ENCODE results near the gene RIPK4.
"Not testable (repeated sequence)": the region's sequence is repeated elsewhere in the genome, so short reads cannot be mapped to it uniquely, and the experiment has no call there.

RIPK4 gene

DNA sequence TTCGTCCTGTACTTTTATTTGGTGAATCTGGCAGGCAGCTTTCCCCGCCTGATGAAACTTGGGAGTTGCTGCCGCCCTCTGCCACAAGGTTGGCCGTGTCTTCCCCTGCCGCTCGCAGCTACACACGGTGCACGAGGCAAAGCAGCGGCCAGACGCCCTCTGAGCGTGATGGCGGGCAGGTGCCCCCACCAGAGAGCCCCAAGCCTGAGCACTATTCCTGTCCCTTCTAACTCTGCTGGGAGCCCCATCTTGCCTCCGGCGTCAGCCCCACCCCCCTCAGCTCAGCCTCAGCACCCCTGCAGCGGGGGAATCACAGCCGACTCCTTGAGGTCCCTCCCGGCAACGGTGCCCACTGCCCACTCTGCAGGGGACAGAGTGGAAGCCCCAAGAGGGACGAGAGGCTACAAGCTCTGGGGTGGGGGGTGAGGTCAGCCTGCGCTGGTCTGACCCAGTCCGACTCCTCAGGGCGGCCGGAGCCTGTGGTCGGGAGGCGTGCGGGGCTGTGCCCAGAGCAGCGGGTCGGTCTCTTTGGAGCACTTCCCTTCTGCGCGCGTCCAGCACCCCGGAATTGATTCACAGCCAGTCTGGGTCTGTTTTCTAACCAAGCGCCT, 41.3 kb downstream of the RIPK4 start:
- FAIRE-seq (no peak), DNase-seq (ENCODE audit: insufficient read length, low spot score) (no peak)
- no peak for TF ChIP-seq POLR2AphosphoS5 (IDR thresholded peaks at IDR 0.05; ENCODE audit: low read depth, low read length)
- TF ChIP-seq TAF1 (IDR thresholded peaks at IDR 0.05; ENCODE audit: low read depth, low read length) = no peak
- no peak for TF ChIP-seq POLR2A (IDR thresholded peaks at IDR 0.05; ENCODE audit: low read depth, low read length)
- no peak for TF ChIP-seq POU2F2 (IDR thresholded peaks at IDR 0.05; ENCODE audit: low read depth, low read length)
- TF ChIP-seq PAX5 (IDR thresholded peaks at IDR 0.05; ENCODE audit: insufficient read depth, low read length, severe bottlenecking) = no peak
- no peak for TF ChIP-seq SPI1 (IDR thresholded peaks at IDR 0.05; ENCODE audit: low read depth, low read length)

DNA sequence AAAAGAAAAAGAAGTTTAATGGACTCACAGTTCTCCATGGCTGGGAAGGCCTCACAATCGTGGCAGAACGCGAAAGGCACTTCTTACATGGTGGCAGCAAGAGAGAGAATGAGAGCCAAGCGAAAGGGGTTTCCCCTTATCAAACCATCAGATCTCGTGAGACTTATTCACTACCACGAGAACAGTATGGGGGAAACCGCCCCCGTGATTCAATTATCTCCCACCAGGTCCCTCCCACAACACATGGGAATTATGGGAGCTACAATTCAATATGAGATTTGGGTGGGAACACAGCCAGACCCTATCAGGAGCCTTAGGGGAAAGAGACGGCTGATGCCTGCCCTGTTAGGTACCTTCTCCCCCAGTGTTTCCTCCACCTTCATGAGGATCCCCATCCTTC, 43.0 kb downstream of the RIPK4 start:
- not testable (repeated sequence) for DNase-seq (ENCODE audit: insufficient read length, low spot score); FAIRE-seq

DNA sequence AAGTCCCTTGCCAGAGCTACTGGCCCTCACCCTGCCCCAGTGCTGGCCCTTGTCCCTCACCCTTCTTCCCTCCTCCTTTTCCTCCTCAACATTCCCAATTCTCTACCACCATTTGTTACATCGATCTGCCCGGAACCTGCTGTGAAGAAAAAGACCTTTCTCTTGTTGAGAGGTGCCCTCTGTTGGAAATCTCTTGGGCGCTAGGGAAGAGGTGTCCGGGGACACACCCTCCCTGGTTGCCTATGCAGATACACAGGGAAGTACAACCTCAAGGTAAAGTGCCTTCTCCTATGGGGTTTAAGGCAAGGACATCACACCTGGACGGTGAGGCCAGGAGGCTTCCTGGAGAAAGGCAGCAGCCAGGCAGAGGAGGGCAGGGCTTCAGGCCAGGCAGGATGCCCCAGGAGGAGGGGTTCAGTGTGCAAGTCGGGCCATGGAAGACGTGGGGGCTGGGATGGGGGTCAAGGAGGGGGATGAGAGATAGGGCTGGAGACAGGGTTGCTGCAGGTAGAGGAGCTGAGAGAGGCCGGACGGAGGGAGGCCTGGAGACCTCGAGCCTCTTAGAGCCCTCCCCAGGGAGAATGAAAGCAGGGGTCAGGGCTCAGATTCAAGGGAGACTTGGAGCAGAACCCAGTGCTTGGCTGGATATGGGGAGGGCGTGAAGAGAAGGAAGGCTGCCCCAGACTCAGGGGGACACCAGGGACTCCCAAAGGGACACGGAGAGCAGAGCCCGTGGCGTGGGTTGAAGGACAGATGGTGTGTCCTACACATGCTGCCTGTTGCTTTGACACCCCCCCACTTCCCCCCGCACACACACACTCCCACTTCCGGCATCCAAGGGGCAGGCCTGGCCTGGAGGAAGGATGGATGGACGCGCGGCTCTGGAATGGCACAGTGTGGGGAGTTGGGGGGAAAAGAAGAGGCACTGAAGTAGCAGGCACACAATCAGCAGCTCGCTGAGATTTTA, 44.5 kb downstream of the RIPK4 start:
- TF ChIP-seq POLR2AphosphoS5 (IDR thresholded peaks at IDR 0.05; ENCODE audit: low read depth, low read length) (no peak), SPI1 (IDR thresholded peaks at IDR 0.05; ENCODE audit: low read depth, low read length) (no peak), POU2F2 (IDR thresholded peaks at IDR 0.05; ENCODE audit: low read depth, low read length) (no peak), PAX5 (IDR thresholded peaks at IDR 0.05; ENCODE audit: insufficient read depth, low read length, severe bottlenecking) (no peak), TAF1 (IDR thresholded peaks at IDR 0.05; ENCODE audit: low read depth, low read length) (no peak), POLR2A (IDR thresholded peaks at IDR 0.05; ENCODE audit: low read depth, low read length) (no peak)
- no peak for DNase-seq (ENCODE audit: insufficient read length, low spot score)
- no peak for FAIRE-seq

DNA sequence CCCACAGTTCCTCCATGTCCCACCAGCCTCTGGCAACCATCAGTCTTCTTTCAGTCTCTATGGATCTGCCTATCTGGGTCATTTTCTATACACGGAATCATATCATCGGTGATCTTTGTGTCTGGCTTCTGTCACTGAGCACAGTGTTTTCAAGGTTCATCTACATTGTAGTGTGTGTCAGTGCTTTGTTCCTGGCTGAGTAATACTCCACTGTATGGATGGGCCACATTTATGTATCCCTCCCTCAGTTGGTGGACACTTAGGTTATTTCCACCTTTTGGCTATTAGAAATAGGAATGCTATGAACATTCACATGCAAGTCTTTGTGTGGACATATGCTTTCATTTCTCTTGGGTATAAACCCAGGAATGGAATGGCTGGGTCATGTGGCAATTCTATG, 46.6 kb downstream of the RIPK4 start:
- no peak for DNase-seq (ENCODE audit: insufficient read length, low spot score)
- no peak for FAIRE-seq
- TF ChIP-seq POLR2AphosphoS5 (IDR thresholded peaks at IDR 0.05; ENCODE audit: low read depth, low read length) = no peak
- no peak for TF ChIP-seq TAF1 (IDR thresholded peaks at IDR 0.05; ENCODE audit: low read depth, low read length)
- TF ChIP-seq SPI1 (IDR thresholded peaks at IDR 0.05; ENCODE audit: low read depth, low read length) = no peak
- no peak for TF ChIP-seq POLR2A (IDR thresholded peaks at IDR 0.05; ENCODE audit: low read depth, low read length)

DNA sequence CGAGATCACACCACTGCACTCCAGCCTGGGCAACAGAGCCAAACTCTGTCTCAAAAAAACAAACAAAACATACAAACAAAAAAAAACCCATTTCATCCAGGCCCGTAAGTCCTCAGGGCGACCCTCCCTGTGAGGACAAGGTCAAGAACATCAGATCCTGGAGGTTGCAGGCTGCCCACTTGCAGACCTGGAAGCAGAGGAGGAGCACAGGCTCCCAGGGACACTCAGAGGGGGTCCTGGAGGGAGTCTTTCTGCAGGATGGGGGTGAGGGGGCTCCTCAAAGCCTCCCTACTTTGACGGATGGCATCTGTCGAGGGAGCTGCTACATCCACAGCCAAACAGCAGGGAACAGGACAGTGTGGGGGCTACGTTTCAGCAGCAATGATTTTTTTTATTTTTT, 47.2 kb downstream of the RIPK4 start:
- no peak for DNase-seq (ENCODE audit: insufficient read length, low spot score)

DNA sequence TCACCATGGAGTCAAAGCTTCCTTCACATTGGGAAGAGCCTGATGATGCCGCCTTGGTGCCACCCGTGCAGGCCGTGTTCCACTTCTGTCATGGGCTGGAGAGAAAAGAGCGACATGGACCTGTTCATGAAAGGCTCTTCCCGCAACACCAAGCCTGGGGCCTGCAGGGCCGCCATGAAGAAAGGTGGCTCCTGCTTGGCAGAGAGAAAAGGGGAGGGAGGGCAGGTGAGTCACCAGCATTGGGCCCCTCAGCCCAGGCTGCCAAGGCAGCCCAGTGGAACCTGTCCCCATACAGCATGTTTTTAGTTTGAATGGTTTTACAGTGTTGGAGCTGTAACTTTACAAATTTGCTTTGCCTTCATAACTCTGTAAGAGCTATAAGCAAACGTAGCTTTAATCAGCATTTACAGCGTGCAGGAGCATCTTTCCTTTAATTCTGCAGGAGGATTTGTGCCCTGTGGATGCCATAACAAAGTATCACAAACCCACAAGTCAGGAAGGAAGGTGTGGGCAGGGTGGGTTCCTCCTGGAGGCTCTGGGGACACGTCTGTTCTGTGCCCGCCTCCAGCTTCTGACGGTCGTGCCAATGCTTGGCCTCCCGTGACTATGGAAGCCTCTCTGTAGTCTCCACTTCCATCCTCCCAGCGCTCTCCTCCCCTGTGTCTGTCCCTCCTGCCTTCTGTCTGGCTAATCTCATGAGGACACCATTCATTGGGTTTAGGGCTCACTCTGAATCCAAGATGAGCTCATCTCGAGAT, 49.1 kb downstream of the RIPK4 start:
- no peak for FAIRE-seq
- TF ChIP-seq POU2F2 (IDR thresholded peaks at IDR 0.05; ENCODE audit: low read depth, low read length) = no peak
- no peak for TF ChIP-seq POLR2A (IDR thresholded peaks at IDR 0.05; ENCODE audit: low read depth, low read length)
- TF ChIP-seq POLR2AphosphoS5 (IDR thresholded peaks at IDR 0.05; ENCODE audit: low read depth, low read length) = no peak
- TF ChIP-seq SPI1 (IDR thresholded peaks at IDR 0.05; ENCODE audit: low read depth, low read length) = no peak
- TF ChIP-seq PAX5 (IDR thresholded peaks at IDR 0.05; ENCODE audit: insufficient read depth, low read length, severe bottlenecking) = no peak
- TF ChIP-seq TAF1 (IDR thresholded peaks at IDR 0.05; ENCODE audit: low read depth, low read length) = no peak

More for the DNA sequence above, 47.2 kb downstream of the RIPK4 start:
- TF ChIP-seq POLR2AphosphoS5 (IDR thresholded peaks at IDR 0.05; ENCODE audit: low read depth, low read length) = no peak
- TF ChIP-seq TAF1 (IDR thresholded peaks at IDR 0.05; ENCODE audit: low read depth, low read length) = no peak
- no peak for TF ChIP-seq POU2F2 (IDR thresholded peaks at IDR 0.05; ENCODE audit: low read depth, low read length)
- TF ChIP-seq PAX5 (IDR thresholded peaks at IDR 0.05; ENCODE audit: insufficient read depth, low read length, severe bottlenecking) = no peak
- no peak for TF ChIP-seq SPI1 (IDR thresholded peaks at IDR 0.05; ENCODE audit: low read depth, low read length)
- TF ChIP-seq POLR2A (IDR thresholded peaks at IDR 0.05; ENCODE audit: low read depth, low read length) = no peak
- FAIRE-seq = no peak

DNA sequence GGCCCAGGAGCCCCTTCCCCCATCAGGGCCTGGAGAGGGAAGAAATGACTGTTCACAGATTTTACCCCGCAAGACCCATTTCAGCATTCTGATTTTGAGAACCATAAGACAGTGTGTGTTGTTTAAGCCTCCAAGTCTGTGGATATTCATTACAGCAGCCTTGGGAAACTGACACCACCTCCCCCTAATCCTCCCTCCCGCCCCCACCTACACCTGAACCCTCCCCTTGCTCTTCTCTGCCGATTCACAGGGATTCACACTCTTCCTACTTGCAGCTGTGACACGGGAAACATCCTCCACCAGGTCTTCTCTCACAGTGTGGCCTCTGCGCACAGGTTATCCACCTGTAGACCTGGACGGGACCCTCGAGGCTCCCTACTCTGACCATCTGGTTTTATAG, 50.1 kb downstream of the RIPK4 start:
- FAIRE-seq = no peak
- no peak for DNase-seq (ENCODE audit: insufficient read length, low spot score)
- TF ChIP-seq POLR2A (IDR thresholded peaks at IDR 0.05; ENCODE audit: low read depth, low read length) (no peak), TAF1 (IDR thresholded peaks at IDR 0.05; ENCODE audit: low read depth, low read length) (no peak), POLR2AphosphoS5 (IDR thresholded peaks at IDR 0.05; ENCODE audit: low read depth, low read length) (no peak), PAX5 (IDR thresholded peaks at IDR 0.05; ENCODE audit: insufficient read depth, low read length, severe bottlenecking) (no peak), SPI1 (IDR thresholded peaks at IDR 0.05; ENCODE audit: low read depth, low read length) (no peak), POU2F2 (IDR thresholded peaks at IDR 0.05; ENCODE audit: low read depth, low read length) (no peak)

More for the DNA sequence above, 49.1 kb downstream of the RIPK4 start:
- DNase-seq (ENCODE audit: insufficient read length, low spot score) = no peak

DNA sequence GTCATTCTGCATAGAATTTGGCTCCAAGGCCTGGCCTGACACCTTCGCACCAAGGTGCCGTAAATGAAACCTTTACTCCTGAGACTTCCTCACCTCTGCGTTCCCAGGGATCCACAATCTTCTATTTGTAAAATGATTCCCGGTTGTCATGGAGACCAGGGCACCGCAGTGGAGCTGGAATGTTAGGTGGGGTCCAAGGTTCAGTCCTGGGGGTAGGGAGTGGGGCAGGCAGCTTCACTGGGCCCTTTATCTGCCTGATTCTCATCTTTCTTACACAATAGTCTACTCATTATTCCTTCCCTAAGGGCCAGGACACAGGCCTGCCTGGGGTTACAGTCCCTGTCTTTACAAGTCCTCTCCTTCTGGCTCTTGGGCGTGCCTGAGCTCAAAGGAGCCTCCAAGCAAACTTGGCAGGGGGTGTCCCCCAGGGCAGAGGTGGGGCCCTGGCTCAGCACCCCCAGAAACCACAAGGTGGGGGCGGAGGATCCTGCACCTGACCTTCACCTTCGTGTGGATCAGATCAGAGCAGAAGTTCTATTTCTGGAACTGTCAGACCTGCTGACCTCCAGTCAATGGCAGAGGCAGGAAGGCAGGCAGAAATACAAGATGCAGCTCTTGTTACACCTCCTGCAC, 51.1 kb downstream of the RIPK4 start:
- DNase-seq (ENCODE audit: insufficient read length, low spot score) = no peak
- TF ChIP-seq SPI1 (IDR thresholded peaks at IDR 0.05; ENCODE audit: low read depth, low read length) = no peak
- no peak for TF ChIP-seq POU2F2 (IDR thresholded peaks at IDR 0.05; ENCODE audit: low read depth, low read length)
- TF ChIP-seq POLR2AphosphoS5 (IDR thresholded peaks at IDR 0.05; ENCODE audit: low read depth, low read length) = no peak
- no peak for FAIRE-seq

DNA sequence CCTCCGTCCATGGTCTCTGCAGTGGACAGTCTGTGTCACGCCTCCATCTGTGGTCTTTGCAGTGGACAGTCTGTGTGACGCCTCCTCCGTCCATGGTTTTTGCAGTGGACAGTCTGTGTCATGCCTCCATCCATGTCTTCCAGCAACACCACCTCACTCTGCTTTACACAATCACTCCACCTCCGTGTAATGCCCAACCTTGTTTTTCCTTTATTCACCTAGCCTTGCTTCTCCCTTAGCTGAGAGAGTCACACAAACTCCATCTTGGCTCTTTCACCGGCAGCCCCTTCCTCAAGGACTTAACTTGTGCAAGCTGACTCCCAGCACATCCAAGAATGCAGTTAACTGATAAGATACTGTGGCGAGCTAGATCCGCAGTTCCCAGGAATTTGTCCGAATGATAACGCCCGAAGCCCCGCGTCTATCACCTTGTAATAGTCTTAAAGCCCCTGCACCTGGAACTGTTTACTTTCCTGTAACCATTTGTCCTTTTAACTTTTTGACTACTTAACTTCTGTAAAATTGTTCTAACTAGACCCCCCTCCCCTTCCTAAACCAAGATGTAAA, 52.5 kb downstream of the RIPK4 start:
- not testable (repeated sequence) for DNase-seq (ENCODE audit: insufficient read length, low spot score); FAIRE-seq
